Ureter (tissue), 1 donor: ENCODE measurements around the gene CCDC120. TPM values are rescaled to one million over a fixed set of nuclear protein-coding genes. Genes with fewer than 3 reads are reported as not detected.

Experiments
- DNase-seq: peaks from one replicate; pipeline ENCODE4 v3.0.0-alpha.2; 2020; ENCODE audit warnings: low spot score
- total RNA-seq: library from RNA; stranded (reverse); gene quantifications from one replicate; pipeline ENCODE4 v1.2.4, GENCODE V29; 2023
- donor health status: DM: yes; HTN: yes; CAD: no.

CCDC120 gene, protein sequence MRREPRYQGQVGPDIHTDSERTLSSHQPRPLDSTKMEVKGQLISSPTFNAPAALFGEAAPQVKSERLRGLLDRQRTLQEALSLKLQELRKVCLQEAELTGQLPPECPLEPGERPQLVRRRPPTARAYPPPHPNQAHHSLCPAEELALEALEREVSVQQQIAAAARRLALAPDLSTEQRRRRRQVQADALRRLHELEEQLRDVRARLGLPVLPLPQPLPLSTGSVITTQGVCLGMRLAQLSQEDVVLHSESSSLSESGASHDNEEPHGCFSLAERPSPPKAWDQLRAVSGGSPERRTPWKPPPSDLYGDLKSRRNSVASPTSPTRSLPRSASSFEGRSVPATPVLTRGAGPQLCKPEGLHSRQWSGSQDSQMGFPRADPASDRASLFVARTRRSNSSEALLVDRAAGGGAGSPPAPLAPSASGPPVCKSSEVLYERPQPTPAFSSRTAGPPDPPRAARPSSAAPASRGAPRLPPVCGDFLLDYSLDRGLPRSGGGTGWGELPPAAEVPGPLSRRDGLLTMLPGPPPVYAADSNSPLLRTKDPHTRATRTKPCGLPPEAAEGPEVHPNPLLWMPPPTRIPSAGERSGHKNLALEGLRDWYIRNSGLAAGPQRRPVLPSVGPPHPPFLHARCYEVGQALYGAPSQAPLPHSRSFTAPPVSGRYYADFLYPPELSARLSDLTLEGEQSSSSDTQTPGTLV
- total RNA-seq: 16.9 TPM

GRCh38 chrX:49058794-49059193 is at the start of gene CCDC120:
TSS of gene CCDC120 (plus strand) at chrX:49058999. CDS start at chrX:49062042, 3,043 bp downstream.
- DNase-seq: no peak

DNA sequence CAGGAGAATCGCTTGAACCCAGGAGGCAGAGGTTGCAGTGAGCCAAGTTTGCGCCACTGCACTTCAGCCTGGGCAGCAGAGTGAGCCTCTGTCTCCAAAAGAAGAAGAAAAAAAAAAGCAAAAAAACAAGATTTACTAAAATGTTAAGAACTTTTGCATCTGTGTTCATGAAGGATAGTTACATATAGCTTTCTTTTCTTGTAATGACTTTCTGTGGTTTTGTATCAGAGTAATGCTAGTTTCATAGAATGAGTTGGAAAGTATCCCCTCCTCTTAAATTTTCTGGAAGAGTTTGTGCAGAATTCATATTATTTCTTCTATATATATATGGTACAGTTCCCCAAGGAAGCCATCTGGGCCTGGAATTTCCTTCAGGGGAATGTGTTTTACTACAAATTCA is 39.7 kb upstream of the CCDC120 start:
- DNase-seq: no peak

DNA sequence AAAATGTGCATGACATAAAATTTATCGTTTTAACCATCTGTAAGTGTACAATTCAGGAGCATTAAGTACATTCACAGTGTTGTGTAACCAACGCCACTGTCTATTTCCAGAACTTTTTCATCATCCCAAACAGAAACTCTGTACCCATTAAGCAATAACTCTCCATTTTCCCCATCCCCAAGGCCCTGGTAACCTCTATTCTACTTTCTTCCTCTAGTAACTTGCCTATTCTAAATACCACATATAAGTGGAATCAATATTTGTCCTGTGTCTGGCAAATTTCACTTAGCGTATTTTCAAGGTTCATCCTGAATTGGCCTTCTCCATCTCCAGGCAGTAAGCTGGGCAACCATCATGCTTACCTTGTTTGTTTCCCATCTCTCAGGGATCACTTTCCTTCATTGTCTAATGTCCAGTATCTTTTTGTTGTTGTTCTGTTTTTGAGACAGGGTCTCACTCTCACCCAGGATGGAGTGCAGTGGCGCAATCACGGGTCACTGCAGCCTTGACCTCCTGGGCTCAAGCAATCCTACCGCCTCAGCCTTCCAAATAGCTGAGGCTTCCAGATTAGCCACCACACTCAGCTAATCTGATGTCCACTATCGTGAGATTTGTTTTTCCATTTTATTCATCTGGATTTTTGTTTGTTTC is 39.1 kb upstream of the CCDC120 start:
- DNase-seq: no peak

GRCh38 chrX:49029876-49030275 is 28.9 kb upstream of the CCDC120 start:
- no peak for DNase-seq

GRCh38 chrX:49030283-49030682 is 28.5 kb upstream of the CCDC120 start:
- DNase-seq: no peak

GRCh38 chrX:49037883-49038475 is 20.8 kb upstream of the CCDC120 start:
- no peak for DNase-seq

- DNase-seq: peak; percentile 80
Observed at GRCh38 chrX:49039598-49040375, 19.0 kb upstream of the CCDC120 start.

DNA sequence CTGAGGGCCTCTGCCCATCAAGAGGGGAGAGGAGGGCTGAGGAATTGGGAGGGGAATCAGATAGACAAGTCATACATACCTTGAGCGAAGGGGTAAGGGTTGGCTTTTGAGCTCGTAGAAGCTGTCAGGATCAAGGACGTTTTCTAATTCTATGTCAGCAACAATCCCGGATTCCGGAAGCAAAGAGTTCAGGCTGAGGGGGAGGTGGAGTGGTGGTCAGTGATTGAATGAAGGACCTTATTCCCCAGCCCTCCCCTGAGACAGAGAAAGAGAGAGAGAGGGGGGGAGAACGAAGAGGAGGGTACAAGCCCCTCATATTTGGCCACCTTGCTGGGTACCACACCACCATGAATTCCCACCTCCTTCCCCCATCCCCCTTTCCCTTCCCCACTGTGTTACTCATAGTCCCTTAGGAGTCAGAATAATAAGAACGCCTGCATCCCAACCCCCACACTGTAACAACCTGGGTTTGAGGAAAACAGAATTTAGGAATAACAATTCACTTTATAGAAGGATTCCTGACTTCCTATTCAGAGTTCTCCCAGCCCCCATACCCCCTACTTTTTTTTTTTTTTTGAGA is 18.3 kb upstream of the CCDC120 start:
- DNase-seq: no peak

DNA sequence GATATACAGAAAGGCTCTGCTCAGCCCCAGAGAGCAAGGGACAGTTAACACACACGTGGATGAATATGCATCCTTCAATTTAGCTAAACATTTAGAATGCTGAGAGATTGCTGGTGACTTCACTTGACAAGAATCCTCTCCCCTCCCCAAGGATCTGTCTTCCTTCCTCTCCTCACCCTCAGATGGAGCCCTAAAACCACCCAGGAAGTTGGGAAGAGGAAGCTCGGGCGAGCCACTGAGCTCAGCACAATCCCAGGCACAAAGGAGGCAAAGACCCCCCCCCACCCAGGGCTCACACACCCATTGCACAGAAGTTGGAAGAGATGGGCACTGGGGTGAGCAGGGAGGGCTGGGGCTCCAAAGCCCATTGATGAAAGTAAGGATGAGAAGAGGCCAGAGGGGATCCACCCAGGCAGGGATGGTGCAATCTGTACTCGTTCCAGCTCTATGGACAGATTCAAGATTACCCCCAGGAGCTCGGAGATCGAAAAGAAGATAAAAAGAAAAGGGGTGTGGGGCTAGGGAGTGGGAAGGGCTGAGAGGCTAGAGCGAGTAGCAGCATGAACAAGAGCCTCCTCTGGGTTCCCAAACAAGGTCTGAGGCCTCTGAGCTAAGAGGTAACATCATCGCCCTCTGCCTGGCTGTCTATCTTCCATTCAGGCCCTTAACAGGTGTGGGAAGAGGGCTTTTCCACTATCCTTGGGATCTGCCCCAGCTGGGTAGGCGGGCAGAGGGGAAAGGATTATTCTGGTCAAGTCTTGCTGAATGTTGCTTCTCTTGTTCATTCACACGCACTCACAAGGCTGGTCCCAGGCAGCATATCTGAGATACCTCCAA is 16.8 kb upstream of the CCDC120 start:
- no peak for DNase-seq

DNA sequence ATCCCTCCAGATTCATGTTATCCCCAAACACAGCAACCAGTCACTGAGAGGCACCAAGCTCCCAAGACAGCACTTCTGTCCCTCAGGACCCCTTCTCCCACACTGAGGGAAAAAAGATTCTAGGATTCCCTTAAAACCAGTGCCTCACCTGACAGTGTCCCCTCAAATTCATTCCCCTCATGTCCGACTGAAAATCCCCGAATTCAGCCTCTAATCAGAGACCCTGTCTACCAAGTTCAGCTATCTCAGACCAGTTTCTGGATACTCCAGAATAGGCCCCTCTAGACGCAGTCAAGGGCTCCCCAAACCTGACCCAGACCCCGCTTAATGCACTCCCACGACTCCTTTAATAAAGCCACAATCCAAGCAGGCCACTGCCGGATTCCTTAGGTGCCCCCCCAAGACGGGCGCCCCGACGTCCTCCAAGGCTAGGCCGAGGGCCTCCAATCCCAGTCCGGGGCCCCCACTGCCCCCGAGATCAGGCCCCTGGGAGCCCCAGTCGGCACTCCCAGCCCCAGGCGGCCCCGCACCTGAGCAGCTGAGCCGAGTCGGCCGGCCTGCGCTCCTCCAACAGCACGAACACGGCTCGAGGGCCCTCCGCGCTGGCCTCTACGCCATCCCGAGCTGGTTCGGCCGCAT is 16.1 kb upstream of the CCDC120 start:
- DNase-seq: no peak

GRCh38 chrX:49043220-49043986 is 15.4 kb upstream of the CCDC120 start, which contains the start of gene TFE3:
TSS of gene TFE3 (minus strand) at chrX:49043357. CDS start at chrX:49043226, 131 bp downstream.
- peak; percentile 98 for DNase-seq

DNA sequence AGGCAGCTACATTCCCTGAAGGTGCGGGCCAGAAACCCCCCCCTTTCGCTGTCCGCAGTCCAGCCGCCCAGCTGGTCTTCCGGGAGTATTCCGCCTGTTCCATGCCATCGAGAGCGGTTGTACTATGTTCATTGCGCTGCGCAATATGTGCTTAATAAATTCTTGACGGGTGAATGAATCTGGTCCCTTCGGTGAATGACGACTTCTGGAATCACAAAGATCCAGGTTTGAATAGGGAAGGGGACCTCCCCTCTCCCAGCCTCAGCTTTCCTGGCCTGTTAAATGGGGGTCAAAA is 14.9 kb upstream of the CCDC120 start:
- no peak for DNase-seq

GRCh38 chrX:49053223-49054072 is 5.4 kb upstream of the CCDC120 start:
- no peak for DNase-seq

DNA sequence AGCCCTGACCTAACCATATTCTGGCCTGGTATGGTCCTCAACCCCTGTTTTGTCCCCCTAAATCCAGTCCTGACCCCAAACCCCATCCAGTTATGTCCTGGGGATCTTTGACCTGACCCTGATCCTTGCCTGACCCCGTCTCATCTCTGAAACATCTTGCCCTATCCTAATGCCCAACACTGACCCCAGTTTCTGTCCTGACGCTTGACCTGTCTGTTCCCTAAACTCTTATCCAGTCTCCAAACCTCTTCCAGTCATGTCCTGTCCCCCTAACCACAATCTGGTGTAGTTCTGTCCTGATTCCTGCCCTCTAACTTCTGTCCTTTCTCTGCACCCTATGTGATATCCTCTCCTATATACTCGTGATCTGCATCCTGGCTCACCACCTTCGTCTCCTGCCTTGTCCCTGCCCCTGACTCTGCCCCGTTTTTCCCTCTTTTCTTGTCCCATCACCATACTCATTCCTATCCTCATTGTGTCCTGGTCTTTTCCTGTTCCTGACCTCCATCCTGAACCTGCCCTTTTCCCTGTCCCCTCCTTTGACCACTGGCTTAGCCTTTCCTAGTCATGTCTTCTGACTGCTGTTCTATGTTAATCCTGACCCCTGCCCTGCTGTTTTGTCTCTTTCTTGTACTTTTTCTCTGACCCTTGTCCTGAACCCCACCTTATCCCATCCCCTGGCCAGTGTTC is 4.6 kb upstream of the CCDC120 start:
- DNase-seq: no peak

- DNase-seq: no peak
Observed at GRCh38 chrX:49059201-49059600, 402 bp downstream of the CCDC120 start.

DNA sequence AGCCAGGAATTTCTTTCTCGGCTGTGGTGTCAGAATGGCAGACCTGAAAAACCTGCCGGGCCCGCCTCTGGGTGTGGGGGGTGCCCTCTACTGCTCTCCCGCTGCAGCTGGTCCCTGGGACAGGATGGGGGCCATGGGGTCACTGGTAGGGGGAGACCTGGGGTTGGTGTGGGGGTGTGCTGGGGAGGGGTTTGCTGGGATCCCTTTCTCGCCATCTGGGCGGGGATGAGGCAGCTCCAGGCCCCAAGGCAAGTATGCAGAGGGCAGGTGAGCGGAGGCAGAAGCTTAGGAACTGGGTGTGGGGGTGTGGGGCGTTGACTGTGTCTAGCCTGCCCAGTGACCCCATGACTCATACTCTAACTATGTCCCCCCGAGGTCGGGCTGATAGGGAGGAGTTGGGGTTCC is 884 bp downstream of the CCDC120 start:
- no peak for DNase-seq

DNA sequence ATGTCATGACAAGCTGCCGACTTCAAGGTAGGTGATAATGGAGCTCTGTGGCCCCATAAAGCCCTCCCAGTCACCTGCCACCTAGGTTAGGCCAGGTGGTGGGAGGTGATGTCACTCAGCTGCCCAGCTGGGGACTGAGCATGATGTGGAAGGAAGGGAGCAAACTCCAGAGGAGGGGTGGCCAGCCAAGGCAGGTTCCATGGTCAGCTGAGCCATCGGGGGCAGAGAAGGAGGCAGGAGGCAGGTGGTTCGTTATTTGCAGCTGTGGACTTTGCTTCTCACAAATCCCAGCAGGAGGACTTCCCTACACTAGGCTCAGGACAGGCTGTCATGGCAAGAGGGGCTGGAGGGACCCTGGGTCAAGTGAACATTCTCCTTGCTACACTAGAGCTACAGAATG is 2.1 kb downstream of the CCDC120 start:
- no peak for DNase-seq
